ENCODE data around the gene IGSF11. TPM values are rescaled to one million over a fixed set of nuclear protein-coding genes. Genes with fewer than 3 reads are reported as not detected.

The IGSF11 gene
- total and polyA plus RNA-seq, 5 donors, result 2.7 to 9.3 (median 4.7) TPM

- WGBS, result 76% methylated on average over 5 of the region's 5 CpGs
- Histone ChIP-seq H3K27me3 (ENCODE audit: control insufficient read depth, insufficient read depth) (no peaks in the 10 kb centered on the region), H3K9me3 (ENCODE audit: control insufficient read depth, low read length) (no peaks in the 10 kb centered on the region), H3K4me3 (ENCODE audit: low read length) (no peak overlapping the region), H3K4me1 (ENCODE audit: control insufficient read depth, insufficient read depth, low read length) (no peaks in the 10 kb centered on the region), H3K27ac (ENCODE audit: low read length) (no peak overlapping the region)
- DNase-seq (no peak), ATAC-seq (no peak)
- intact Hi-C loops (cut with DNase I), result no loop called here
Observed at GRCh38 chr3:118948146-118948545, 86.5 kb downstream of the IGSF11 start.

DNA sequence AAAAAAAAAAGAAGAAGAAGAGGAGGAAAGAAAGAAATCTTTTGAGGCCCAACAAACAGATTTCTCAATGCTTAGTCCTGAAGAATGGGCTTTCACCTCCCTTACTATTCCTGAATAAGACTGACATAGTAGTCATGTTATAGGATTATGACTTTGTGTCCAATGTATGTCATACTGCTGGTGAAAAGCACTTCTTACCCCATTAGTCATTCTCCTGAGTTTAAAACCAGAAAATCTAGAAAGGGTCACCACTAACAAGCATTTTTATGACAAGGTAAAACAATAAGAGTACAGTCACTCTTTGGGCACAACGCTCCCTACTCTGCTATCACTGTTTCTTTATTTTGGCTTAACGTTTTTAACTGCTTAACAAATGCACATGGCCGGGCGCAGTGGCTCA is 88.2 kb downstream of the IGSF11 start:
- H3K4me1 ChIP-seq (ENCODE audit: control insufficient read depth, insufficient read depth, low read length), result peaks cover 4% of the 10 kb centered on the region
- no peaks in the 10 kb centered on the region for H3K27me3 ChIP-seq (ENCODE audit: control insufficient read depth, insufficient read depth)
- DNase-seq (no peak), ATAC-seq (no peak)
- no peak overlapping the region for H3K27ac ChIP-seq (ENCODE audit: low read length)
- intact Hi-C loops (cut with DNase I), result no loop called here
- 64% methylated on average over 4 of the region's 4 CpGs for WGBS
- no peak overlapping the region for H3K4me3 ChIP-seq (ENCODE audit: low read length)
- H3K9me3 ChIP-seq (ENCODE audit: control insufficient read depth, low read length), result no peaks in the 10 kb centered on the region

DNA sequence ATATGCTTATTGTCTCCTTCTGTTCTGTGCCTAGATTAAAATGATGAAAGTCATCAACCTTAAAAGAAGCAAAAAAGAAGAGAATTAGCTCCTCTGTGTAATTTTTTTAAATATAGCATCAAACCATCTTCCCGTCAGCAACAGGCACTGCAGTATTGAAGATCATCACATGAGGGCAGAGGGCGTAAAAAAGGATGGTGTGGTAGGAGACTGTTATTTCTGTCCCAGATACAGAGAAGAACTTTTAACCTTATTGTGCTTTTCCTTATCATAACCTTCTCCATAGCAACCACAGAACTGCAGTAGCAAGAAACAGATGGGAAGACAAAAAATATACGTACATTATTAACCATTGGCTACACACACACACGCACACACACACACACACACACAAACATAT is 88.8 kb downstream of the IGSF11 start:
- WGBS, result 44% methylated on average over 4 of the region's 4 CpGs
- Histone ChIP-seq H3K9me3 (ENCODE audit: control insufficient read depth, low read length) (no peaks in the 10 kb centered on the region), H3K27me3 (ENCODE audit: control insufficient read depth, insufficient read depth) (no peaks in the 10 kb centered on the region), H3K4me3 (ENCODE audit: low read length) (no peak overlapping the region), H3K4me1 (ENCODE audit: control insufficient read depth, insufficient read depth, low read length) (peaks cover 4% of the 10 kb centered on the region), H3K27ac (ENCODE audit: low read length) (no peak overlapping the region)
- DNase-seq (no peak), ATAC-seq (no peak)
- intact Hi-C loops (cut with DNase I), result no loop called here

DNA sequence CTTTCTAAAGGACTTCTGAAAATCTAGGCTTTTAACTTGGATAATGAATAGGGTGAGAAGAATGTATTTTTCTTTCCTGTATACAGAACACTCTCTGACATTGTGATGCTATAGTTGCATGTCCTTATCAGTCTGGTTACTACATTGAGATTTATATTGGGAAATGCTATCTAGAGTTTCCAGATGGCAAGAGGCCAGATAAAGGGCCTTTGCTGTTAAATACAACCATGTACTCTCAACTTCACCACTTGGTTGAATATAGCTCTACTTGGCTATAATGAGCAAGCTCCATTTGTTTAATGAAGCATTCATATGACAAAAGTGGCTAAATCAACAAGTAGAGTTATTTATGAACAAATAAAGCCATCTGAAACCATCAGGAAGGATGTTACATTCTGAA is 91.0 kb downstream of the IGSF11 start:
- ATAC-seq, result no peak
- Histone ChIP-seq H3K27ac (ENCODE audit: low read length) (no peak overlapping the region), H3K4me3 (ENCODE audit: low read length) (no peak overlapping the region), H3K4me1 (ENCODE audit: control insufficient read depth, insufficient read depth, low read length) (peaks cover 4% of the 10 kb centered on the region), H3K9me3 (ENCODE audit: control insufficient read depth, low read length) (no peaks in the 10 kb centered on the region), H3K27me3 (ENCODE audit: control insufficient read depth, insufficient read depth) (no peaks in the 10 kb centered on the region)
- intact Hi-C loops (cut with DNase I), result no loop called here
- DNase-seq, result no peak

- WGBS, result 22% methylated on average over 1 of the region's 1 CpG
- Histone ChIP-seq H3K4me3 (ENCODE audit: low read length) (no peak overlapping the region), H3K27me3 (ENCODE audit: control insufficient read depth, insufficient read depth) (no peaks in the 10 kb centered on the region), H3K9me3 (ENCODE audit: control insufficient read depth, low read length) (no peaks in the 10 kb centered on the region), H3K27ac (ENCODE audit: low read length) (no peak overlapping the region), H3K4me1 (ENCODE audit: control insufficient read depth, insufficient read depth, low read length) (peaks cover 4% of the 10 kb centered on the region)
- peak; percentile 32 to 43 for ATAC-seq
- no peak for DNase-seq
- intact Hi-C loops (cut with DNase I), result no loop called here
Observed at GRCh38 chr3:118942671-118943070, 92.0 kb downstream of the IGSF11 start.

DNA sequence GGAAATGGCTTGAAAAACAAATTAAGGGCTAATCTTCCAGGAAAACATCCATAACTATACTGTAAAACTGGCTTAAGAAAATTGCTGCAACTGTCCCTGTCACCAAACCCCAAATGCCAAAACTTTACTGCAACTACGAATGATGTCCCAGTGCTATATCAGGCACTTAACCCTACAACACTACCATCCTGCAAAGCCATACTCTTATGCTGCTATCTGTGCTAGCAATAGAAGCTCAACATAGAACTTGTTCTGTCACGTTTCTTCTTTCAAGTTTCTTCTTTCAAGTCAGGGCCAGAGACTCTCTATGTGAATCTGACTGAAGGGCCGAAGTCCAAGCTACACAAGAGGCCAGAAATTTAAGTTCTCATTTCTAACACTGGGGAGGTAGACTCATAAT is 92.5 kb downstream of the IGSF11 start:
- Histone ChIP-seq H3K9me3 (ENCODE audit: control insufficient read depth, low read length) (no peaks in the 10 kb centered on the region), H3K4me3 (ENCODE audit: low read length) (no peak overlapping the region), H3K4me1 (ENCODE audit: control insufficient read depth, insufficient read depth, low read length) (peaks cover 4% of the 10 kb centered on the region), H3K27me3 (ENCODE audit: control insufficient read depth, insufficient read depth) (no peaks in the 10 kb centered on the region), H3K27ac (ENCODE audit: low read length) (no peak overlapping the region)
- intact Hi-C loops (cut with DNase I), result no loop called here
- DNase-seq, result no peak
- 49% methylated on average over 3 of the region's 3 CpGs for WGBS
- peak in 1 of 2 donors; percentile 36 for ATAC-seq

- DNase-seq, result no peak
- Histone ChIP-seq H3K27ac (ENCODE audit: low read length) (no peak overlapping the region), H3K9me3 (ENCODE audit: control insufficient read depth, low read length) (no peaks in the 10 kb centered on the region), H3K4me3 (ENCODE audit: low read length) (no peak overlapping the region), H3K4me1 (ENCODE audit: control insufficient read depth, insufficient read depth, low read length) (peaks cover 4% of the 10 kb centered on the region), H3K27me3 (ENCODE audit: control insufficient read depth, insufficient read depth) (no peaks in the 10 kb centered on the region)
- ATAC-seq, result no peak
- WGBS, result 80% methylated on average over 3 of the region's 3 CpGs
- intact Hi-C loops (cut with DNase I), result no loop called here
Observed at GRCh38 chr3:118941236-118941635, 93.4 kb downstream of the IGSF11 start.

DNA sequence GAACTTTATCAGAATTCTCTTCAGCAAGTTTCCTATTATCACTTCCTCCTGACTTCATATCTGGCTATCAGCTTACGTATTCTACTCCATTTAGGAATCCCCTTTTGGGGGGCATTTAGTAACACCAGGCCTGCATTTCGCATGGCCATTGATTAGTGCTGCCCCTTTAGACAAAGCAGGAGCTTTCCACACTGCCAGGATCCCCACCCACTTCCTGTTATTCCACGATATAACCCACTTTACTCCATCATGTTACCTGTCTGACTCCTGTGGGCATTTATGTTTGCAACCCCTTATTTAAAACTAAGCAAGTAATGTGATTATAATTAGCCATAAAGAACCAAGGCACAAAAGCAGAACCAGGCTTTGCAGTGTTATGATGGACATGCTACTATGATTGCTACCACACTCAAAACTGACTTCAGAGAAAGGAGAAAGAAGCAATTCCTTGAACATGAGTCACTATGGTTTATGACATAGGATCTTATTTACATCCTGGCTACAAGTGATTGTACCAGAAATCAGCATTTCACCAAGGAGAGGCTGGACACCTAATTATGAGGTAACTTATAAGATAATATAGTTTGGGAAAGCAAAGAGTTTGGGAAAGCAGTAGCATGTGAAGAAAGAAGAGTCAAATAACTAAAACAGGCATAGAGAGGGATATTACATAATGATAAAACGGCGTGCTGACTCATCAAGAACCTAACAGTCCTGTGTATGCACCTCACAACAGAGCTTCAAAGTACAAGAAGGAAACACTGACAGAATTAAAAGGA is 96.3 kb downstream of the IGSF11 start:
- ATAC-seq, result no peak
- no peak overlapping the region for H3K27ac ChIP-seq (ENCODE audit: low read length)
- H3K4me1 ChIP-seq (ENCODE audit: control insufficient read depth, insufficient read depth, low read length), result peaks cover 4% of the 10 kb centered on the region
- intact Hi-C loops (cut with DNase I), result no loop called here
- 63% methylated on average over 5 of the region's 5 CpGs for WGBS
- no peaks in the 10 kb centered on the region for H3K27me3 ChIP-seq (ENCODE audit: control insufficient read depth, insufficient read depth)
- DNase-seq, result no peak
- H3K4me3 ChIP-seq (ENCODE audit: low read length), result no peak overlapping the region
- no peaks in the 10 kb centered on the region for H3K9me3 ChIP-seq (ENCODE audit: control insufficient read depth, low read length)

- H3K9me3 ChIP-seq (ENCODE audit: control insufficient read depth, low read length), result no peaks in the 10 kb centered on the region
- DNase-seq, result no peak
- H3K4me1 ChIP-seq (ENCODE audit: control insufficient read depth, insufficient read depth, low read length), result no peaks in the 10 kb centered on the region
- intact Hi-C loops (cut with DNase I), result no loop called here
- H3K27me3 ChIP-seq (ENCODE audit: control insufficient read depth, insufficient read depth), result no peaks in the 10 kb centered on the region
- H3K4me3 ChIP-seq (ENCODE audit: low read length), result no peak overlapping the region
- WGBS, result 35% methylated on average over 1 of the region's 1 CpG
- H3K27ac ChIP-seq (ENCODE audit: low read length), result no peak overlapping the region
- peak; percentile 26 to 45 for ATAC-seq
Observed at GRCh38 chr3:118936811-118937210, 97.8 kb downstream of the IGSF11 start.

DNA sequence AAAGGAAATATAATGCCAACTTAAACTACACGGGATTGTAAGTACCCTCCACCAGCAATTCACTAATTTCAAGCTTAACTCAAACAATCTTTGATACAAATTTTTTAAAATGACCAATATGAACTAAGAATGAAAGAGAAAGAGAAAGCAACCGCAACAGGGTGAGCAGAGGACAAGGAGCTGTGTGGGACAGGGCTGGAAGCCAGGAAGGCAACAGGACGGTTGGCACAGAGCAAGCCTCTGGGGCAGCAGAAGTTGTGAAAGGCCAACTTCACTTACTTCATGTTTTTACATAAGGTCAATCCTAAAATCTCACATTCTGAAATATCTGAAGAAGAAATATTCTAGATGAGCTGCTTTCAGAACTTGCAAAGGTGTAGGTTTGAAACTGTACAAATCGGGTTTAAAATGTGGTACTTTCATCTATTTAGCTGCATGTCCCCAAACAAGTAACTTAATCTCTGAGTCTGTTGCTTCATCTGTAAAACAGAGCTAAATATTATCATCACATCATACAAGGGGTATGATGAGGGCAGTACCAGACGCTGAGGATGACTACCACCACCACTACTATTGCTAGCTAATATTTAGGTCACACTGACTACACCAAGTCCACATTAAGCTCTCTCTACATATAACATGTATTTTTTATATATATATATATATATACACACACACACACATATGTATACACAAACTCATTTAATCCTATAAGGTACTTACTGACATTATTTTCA is 101.7 kb downstream of the IGSF11 start:
- no peaks in the 10 kb centered on the region for H3K27me3 ChIP-seq (ENCODE audit: control insufficient read depth, insufficient read depth)
- no peaks in the 10 kb centered on the region for H3K4me1 ChIP-seq (ENCODE audit: control insufficient read depth, insufficient read depth, low read length)
- H3K4me3 ChIP-seq (ENCODE audit: low read length), result peak overlapping the region; percentile 38
- DNase-seq, result peak; percentile 68 to 81 (median 78)
- H3K27ac ChIP-seq (ENCODE audit: low read length), result no peak overlapping the region
- intact Hi-C loops (cut with DNase I), result no loop called here
- 57% methylated on average over 5 of the region's 5 CpGs for WGBS
- H3K9me3 ChIP-seq (ENCODE audit: control insufficient read depth, low read length), result no peaks in the 10 kb centered on the region
- ATAC-seq, result peak; percentile 74 to 90

GRCh38 chr3:118931996-118932395 is 102.7 kb downstream of the IGSF11 start:
- WGBS, result 95% methylated on average over 2 of the region's 2 CpGs
- H3K4me1 ChIP-seq (ENCODE audit: control insufficient read depth, insufficient read depth, low read length), result no peaks in the 10 kb centered on the region
- H3K27me3 ChIP-seq (ENCODE audit: control insufficient read depth, insufficient read depth), result no peaks in the 10 kb centered on the region
- no peak overlapping the region for H3K4me3 ChIP-seq (ENCODE audit: low read length)
- DNase-seq (no peak), ATAC-seq (no peak)
- intact Hi-C loops (cut with DNase I), result no loop called here
- no peak overlapping the region for H3K27ac ChIP-seq (ENCODE audit: low read length)
- no peaks in the 10 kb centered on the region for H3K9me3 ChIP-seq (ENCODE audit: control insufficient read depth, low read length)

Measured in right cardiac atrium (tissue), 5 donors.